Fibroblast of lung (primary cell): ENCODE data around the gene NDEL1.

Experiments used
- EZH2 ChIP-seq: IDR thresholded peaks from 2 replicates; pipeline ENCODE4 v1.5.1; 2012; ENCODE audit warnings: low read length, control low read depth, mild to moderate bottlenecking; ENCODE audit errors: missing control alignments
- TF ChIP-seq, protein P1 (sequence below), 2 donors: IDR thresholded peaks in 1 of 2; conservative IDR thresholded peaks in 1 of 2; 1 replicate in 1 of 2; 2 replicates in 1 of 2; pipeline ENCODE4 v1.5.1; 2011 to 2012; ENCODE audit warnings: low read length in 2 of 2, control low read depth in 1 of 2, inconsistent platforms in 1 of 2, low read depth in 1 of 2, mild to moderate bottlenecking in 1 of 2

DNA sequence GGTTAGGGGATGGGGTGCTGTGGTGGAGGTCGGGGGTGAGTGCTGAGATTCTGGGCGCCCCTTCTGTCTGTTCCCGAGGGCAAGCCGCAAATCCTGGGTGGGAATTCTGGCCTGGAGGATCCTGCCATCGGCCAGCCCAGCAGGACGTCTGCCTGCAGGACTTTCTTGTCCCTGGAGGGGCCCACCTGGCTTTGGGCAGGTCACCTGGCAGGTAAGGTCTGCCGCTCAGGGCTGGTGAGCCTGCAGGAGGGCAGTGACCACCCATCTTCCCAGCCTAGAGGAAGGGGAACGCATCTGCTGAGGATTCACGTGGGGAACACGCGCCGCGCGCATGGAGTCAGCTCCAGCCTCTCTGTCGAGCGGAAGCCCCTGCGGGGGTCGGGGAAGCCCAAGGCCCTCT, 43.4 kb upstream of the NDEL1 start:
- TF ChIP-seq, protein P1, sequence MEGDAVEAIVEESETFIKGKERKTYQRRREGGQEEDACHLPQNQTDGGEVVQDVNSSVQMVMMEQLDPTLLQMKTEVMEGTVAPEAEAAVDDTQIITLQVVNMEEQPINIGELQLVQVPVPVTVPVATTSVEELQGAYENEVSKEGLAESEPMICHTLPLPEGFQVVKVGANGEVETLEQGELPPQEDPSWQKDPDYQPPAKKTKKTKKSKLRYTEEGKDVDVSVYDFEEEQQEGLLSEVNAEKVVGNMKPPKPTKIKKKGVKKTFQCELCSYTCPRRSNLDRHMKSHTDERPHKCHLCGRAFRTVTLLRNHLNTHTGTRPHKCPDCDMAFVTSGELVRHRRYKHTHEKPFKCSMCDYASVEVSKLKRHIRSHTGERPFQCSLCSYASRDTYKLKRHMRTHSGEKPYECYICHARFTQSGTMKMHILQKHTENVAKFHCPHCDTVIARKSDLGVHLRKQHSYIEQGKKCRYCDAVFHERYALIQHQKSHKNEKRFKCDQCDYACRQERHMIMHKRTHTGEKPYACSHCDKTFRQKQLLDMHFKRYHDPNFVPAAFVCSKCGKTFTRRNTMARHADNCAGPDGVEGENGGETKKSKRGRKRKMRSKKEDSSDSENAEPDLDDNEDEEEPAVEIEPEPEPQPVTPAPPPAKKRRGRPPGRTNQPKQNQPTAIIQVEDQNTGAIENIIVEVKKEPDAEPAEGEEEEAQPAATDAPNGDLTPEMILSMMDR (conservative IDR thresholded peaks at IDR 0.05 in 1 of 2, IDR thresholded peaks at IDR 0.05 in 1 of 2; ENCODE audit: low read depth in 1 of 2, low read length in 2 of 2), result no peak
- TF ChIP-seq EZH2, result no peak
